ENCODE data around the gene CDC42EP5. TPM values are rescaled to one million over a fixed set of nuclear protein-coding genes. Genes with fewer than 3 reads are reported as not detected.
A peak's percentile ranks its signal among the peaks of the same experiment; 100 is the strongest.
"Not testable (repeated sequence)": the region's sequence is repeated elsewhere in the genome, so short reads cannot be mapped to it uniquely, and the experiment has no call there.

The CDC42EP5 gene
- total and polyA plus RNA-seq, 2 donors (not counting 1 experiment from before 2014, with no cell fraction given) = not detected

- H3K4me3 Mint-ChIP-seq = no peak overlapping the region
- TF ChIP-seq CTCF (IDR thresholded peaks at IDR 0.05) = no peak
- TF ChIP-seq EZH2 (IDR thresholded peaks at IDR 0.05; ENCODE audit: borderline replicate concordance, insufficient read depth, low read depth, low read length, poor library complexity, severe bottlenecking) = no peak
- H3K9ac ChIP-seq (ENCODE audit: low read length) = no peak overlapping the region
- no peaks in the 10 kb centered on the region for H3K36me3 ChIP-seq (replicated peaks in 1 of 2; ENCODE audit: control extremely low read depth in 1 of 2, control insufficient read depth in 1 of 2, extremely low read depth in 1 of 2, insufficient read depth in 2 of 2, low read length in 1 of 2)
- H3K4me1 ChIP-seq (ENCODE audit: control insufficient read depth in 2 of 2, insufficient read depth in 2 of 2, low read length in 2 of 2) = peaks cover 0 to 5% of the 10 kb centered on the region in 2 donors
- H3K4me2 ChIP-seq (replicated peaks; ENCODE audit: low read depth, low read length, poor library complexity, severe bottlenecking) = no peak overlapping the region
- H3K9me3 ChIP-seq (ENCODE audit: control extremely low read depth in 1 of 3, control insufficient read depth in 2 of 3, insufficient read depth in 1 of 3, low read length in 2 of 3) = peaks cover 0 to 7% (median 0%) of the 10 kb centered on the region in 3 donors
- 59% methylated on average over 3 of the region's 3 CpGs for WGBS (ENCODE audit: insufficient coverage)
- ChIA-PET POLR2A (no interaction called here), CTCF (interaction anchor here (1.3 kb wide), 1 partner anchor 17 kb away, joined by 3 read pairs; no protein-coding TSS in a partner anchor)
- H3K27me3 ChIP-seq (replicated peaks in 1 of 4; ENCODE audit: control extremely low read depth in 1 of 4, control insufficient read depth in 3 of 4, insufficient read depth in 4 of 4, low read length in 3 of 4) = peaks cover 0 to 24% (median 6%) of the 10 kb centered on the region in 4 experiments
- no peaks in the 10 kb centered on the region for H4K20me1 ChIP-seq (ENCODE audit: control insufficient read depth, insufficient read depth, low read length, poor library complexity, severe bottlenecking)
- ATAC-seq (ENCODE audit: low read depth) (no peak), DNase-seq (no peak)
- intact Hi-C loops (cut with micrococcal nuclease) = no loop called here
- no peak overlapping the region for H2AFZ ChIP-seq (ENCODE audit: insufficient read depth, low read depth, low read length, poor library complexity, severe bottlenecking)
- H3K4me1 Mint-ChIP-seq = peaks cover 8% of the 10 kb centered on the region
- H3K4me3 ChIP-seq (ENCODE audit: control extremely low read depth in 1 of 5, extremely low read depth in 1 of 5, insufficient read depth in 1 of 5, low read depth in 2 of 5, low read length in 4 of 5) = no peak overlapping the region
- no peak overlapping the region for H3K27ac ChIP-seq (ENCODE audit: low read length in 2 of 2)
- no peaks in the 10 kb centered on the region for H3K9me3 Mint-ChIP-seq (ENCODE audit: insufficient read depth)
- no peak overlapping the region for H3K27ac Mint-ChIP-seq
- H3K27me3 Mint-ChIP-seq = peaks cover 43% of the 10 kb centered on the region
- H3K79me2 ChIP-seq (ENCODE audit: control insufficient read depth, insufficient read depth, low read length) = no peaks in the 10 kb centered on the region
Measured at GRCh38 chr19:54515156-54515555, 42.1 kb upstream of the CDC42EP5 start.

DNA sequence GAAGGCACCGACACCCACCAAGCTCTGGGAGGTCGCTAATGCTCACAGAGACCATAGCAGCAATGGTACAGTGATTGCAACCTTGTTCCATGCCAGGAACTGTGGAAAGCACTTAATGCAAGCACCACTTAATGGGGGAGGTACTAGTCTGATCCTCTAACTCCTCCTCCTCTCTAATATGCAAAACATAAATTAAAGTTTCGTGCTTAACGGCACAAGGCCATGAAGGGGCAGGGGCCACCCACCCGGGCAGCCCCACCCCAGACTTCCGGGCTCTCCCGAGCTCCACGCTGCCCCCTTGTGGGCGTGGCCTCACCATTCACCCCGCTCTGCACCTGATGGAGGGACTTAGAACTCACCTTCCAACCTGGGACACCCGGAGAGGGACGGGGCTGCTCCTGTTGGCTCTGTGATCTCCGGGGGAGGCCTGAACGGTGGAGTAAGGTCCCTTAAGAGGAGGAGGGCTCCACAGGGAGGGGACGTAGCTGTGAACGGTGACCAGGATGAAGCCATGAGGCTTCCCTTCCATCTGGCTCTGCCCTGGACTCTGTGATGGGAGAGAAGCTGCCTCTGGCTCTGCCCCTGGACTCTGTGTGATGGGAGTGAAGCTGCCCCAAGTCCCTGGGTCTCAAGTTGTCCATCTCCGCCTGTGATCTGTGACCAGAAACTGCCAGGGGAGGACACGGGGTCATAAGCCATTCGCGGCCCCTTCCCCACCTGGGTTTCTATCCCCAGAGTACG lies 36.3 kb upstream of the CDC42EP5 start:
- H3K4me2 ChIP-seq (replicated peaks; ENCODE audit: low read depth, low read length, poor library complexity, severe bottlenecking); H2AFZ ChIP-seq (ENCODE audit: insufficient read depth, low read depth, low read length, poor library complexity, severe bottlenecking); H3K9me3 Mint-ChIP-seq (ENCODE audit: insufficient read depth); H3K4me3 Mint-ChIP-seq; H3K27ac Mint-ChIP-seq; DNase-seq; CTCF ChIA-PET; H3K9me3 ChIP-seq (ENCODE audit: control extremely low read depth in 1 of 3, control insufficient read depth in 2 of 3, insufficient read depth in 1 of 3, low read length in 2 of 3); H4K20me1 ChIP-seq (ENCODE audit: control insufficient read depth, insufficient read depth, low read length, poor library complexity, severe bottlenecking); H3K9ac ChIP-seq (ENCODE audit: low read length); H3K36me3 ChIP-seq (replicated peaks in 1 of 2; ENCODE audit: control extremely low read depth in 1 of 2, control insufficient read depth in 1 of 2, extremely low read depth in 1 of 2, insufficient read depth in 2 of 2, low read length in 1 of 2); H3K27ac ChIP-seq (ENCODE audit: low read length in 2 of 2); H3K79me2 ChIP-seq (ENCODE audit: control insufficient read depth, insufficient read depth, low read length); H3K4me3 ChIP-seq (ENCODE audit: control extremely low read depth in 1 of 5, extremely low read depth in 1 of 5, insufficient read depth in 1 of 5, low read depth in 2 of 5, low read length in 4 of 5); intact Hi-C loops (cut with micrococcal nuclease); POLR2A ChIA-PET; H3K27me3 ChIP-seq (replicated peaks in 1 of 4; ENCODE audit: control extremely low read depth in 1 of 4, control insufficient read depth in 3 of 4, insufficient read depth in 4 of 4, low read length in 3 of 4): not testable (repeated sequence)
- WGBS (ENCODE audit: insufficient coverage) = 69% methylated on average over 3 of the region's 21 CpGs
- ATAC-seq (ENCODE audit: low read depth) = peak; percentile 89
- H3K27me3 Mint-ChIP-seq = peaks cover 29% of the 10 kb centered on the region
- H3K4me1 Mint-ChIP-seq = peaks cover 19% of the 10 kb centered on the region
- peaks cover 10 to 24% of the 10 kb centered on the region in 2 donors for H3K4me1 ChIP-seq (ENCODE audit: control insufficient read depth in 2 of 2, insufficient read depth in 2 of 2, low read length in 2 of 2)

DNA sequence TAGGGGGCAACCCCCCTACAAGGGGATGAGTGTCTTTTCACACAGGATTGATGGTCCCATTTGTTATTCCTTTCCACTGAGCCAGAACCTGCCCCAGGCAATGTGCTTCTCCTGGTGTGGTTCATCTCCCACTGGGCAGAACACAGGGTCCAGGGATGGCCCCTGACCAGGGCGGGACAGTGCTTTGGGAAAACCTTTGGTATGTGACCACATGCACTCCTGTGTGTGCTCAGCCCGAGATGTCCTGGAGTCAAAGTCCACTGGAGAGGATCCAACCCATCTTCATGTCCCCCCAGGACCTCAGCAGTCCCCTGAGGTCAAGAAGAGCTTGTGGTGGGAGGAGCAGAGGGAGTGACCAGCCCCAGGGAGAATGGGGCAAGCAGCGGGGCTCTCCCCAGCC lies 35.4 kb upstream of the CDC42EP5 start:
- H3K4me2 ChIP-seq (replicated peaks; ENCODE audit: low read depth, low read length, poor library complexity, severe bottlenecking); H3K4me3 ChIP-seq (ENCODE audit: control extremely low read depth in 1 of 5, extremely low read depth in 1 of 5, insufficient read depth in 1 of 5, low read depth in 2 of 5, low read length in 4 of 5); DNase-seq; H3K27ac ChIP-seq (ENCODE audit: low read length in 2 of 2); H3K4me3 Mint-ChIP-seq; POLR2A ChIA-PET; H3K27ac Mint-ChIP-seq; H3K79me2 ChIP-seq (ENCODE audit: control insufficient read depth, insufficient read depth, low read length); H3K36me3 ChIP-seq (replicated peaks in 1 of 2; ENCODE audit: control extremely low read depth in 1 of 2, control insufficient read depth in 1 of 2, extremely low read depth in 1 of 2, insufficient read depth in 2 of 2, low read length in 1 of 2); H4K20me1 ChIP-seq (ENCODE audit: control insufficient read depth, insufficient read depth, low read length, poor library complexity, severe bottlenecking); intact Hi-C loops (cut with micrococcal nuclease); ATAC-seq (ENCODE audit: low read depth); H3K9ac ChIP-seq (ENCODE audit: low read length); H3K9me3 Mint-ChIP-seq (ENCODE audit: insufficient read depth); H2AFZ ChIP-seq (ENCODE audit: insufficient read depth, low read depth, low read length, poor library complexity, severe bottlenecking); CTCF ChIA-PET; H3K27me3 ChIP-seq (replicated peaks in 1 of 4; ENCODE audit: control extremely low read depth in 1 of 4, control insufficient read depth in 3 of 4, insufficient read depth in 4 of 4, low read length in 3 of 4); H3K9me3 ChIP-seq (ENCODE audit: control extremely low read depth in 1 of 3, control insufficient read depth in 2 of 3, insufficient read depth in 1 of 3, low read length in 2 of 3): not testable (repeated sequence)
- Mint-ChIP-seq H3K4me1 (peaks cover 19% of the 10 kb centered on the region), H3K27me3 (peaks cover 31% of the 10 kb centered on the region)
- no CpG with 5 or more reads among the region's 3 CpGs for WGBS (ENCODE audit: insufficient coverage)
- H3K4me1 ChIP-seq (ENCODE audit: control insufficient read depth in 2 of 2, insufficient read depth in 2 of 2, low read length in 2 of 2) = peaks cover 10 to 24% of the 10 kb centered on the region in 2 donors

Data from B cell (primary cell).